GM12891 (cell line): ENCODE results near the gene PTPRU.
A peak's percentile ranks its signal among the peaks of the same experiment; 100 is the strongest.

Experiments
- DNase-seq: peaks from one replicate; pipeline ENCODE4 v3.0.0; 2011; ENCODE audit warnings: low spot score; ENCODE audit not compliant: insufficient read length
- FAIRE-seq: peaks from 2 replicates; lab custom pipeline; 2011; peaks lifted over from hg19 to GRCh38; lab: Jason Lieb, UNC
- PAX5 ChIP-seq: IDR thresholded peaks from 2 replicates; pipeline ENCODE4 v1.6.1; 2011; ENCODE audit warnings: low read length, moderate library complexity, mild to moderate bottlenecking; ENCODE audit not compliant: insufficient read depth, severe bottlenecking
- POLR2A ChIP-seq: IDR thresholded peaks from 2 replicates; pipeline ENCODE4 v1.6.1; 2011; ENCODE audit warnings: low read depth, low read length, control low read depth
- POLR2AphosphoS5 ChIP-seq: IDR thresholded peaks from 2 replicates; pipeline ENCODE4 v1.6.1; 2011; ENCODE audit warnings: low read depth, low read length, control low read depth
- POU2F2 ChIP-seq: IDR thresholded peaks from 2 replicates; pipeline ENCODE4 v1.6.1; 2011; ENCODE audit warnings: low read depth, mild to moderate bottlenecking, control low read depth, low read length, moderate library complexity
- SPI1 ChIP-seq: IDR thresholded peaks from 2 replicates; pipeline ENCODE4 v1.6.1; 2011; ENCODE audit warnings: low read depth, low read length, control low read depth
- TAF1 ChIP-seq: IDR thresholded peaks from 2 replicates; pipeline ENCODE4 v1.6.1; 2011; ENCODE audit warnings: low read depth, low read length, control low read depth

Gene PTPRU

GRCh38 chr1:29329022-29329775 lies 92.9 kb downstream of the PTPRU start:
- DNase-seq (no peak), FAIRE-seq (no peak)

GRCh38 chr1:29330089-29330488 lies 93.8 kb downstream of the PTPRU start:
- FAIRE-seq: no peak
- TF ChIP-seq PAX5 (no peak), SPI1 (no peak), TAF1 (no peak), POLR2AphosphoS5 (no peak), POU2F2 (no peak), POLR2A (no peak)
- no peak for DNase-seq

More at GRCh38 chr1:29329022-29329775, 92.9 kb downstream of the PTPRU start:
- no peak for TF ChIP-seq SPI1
- TF ChIP-seq POU2F2: no peak
- TF ChIP-seq POLR2A: no peak
- TF ChIP-seq PAX5: no peak
- TF ChIP-seq POLR2AphosphoS5: no peak
- no peak for TF ChIP-seq TAF1

- TF ChIP-seq TAF1 (no peak), POLR2A (no peak), POLR2AphosphoS5 (no peak), PAX5 (no peak), SPI1 (no peak), POU2F2 (no peak)
Measured at GRCh38 chr1:29330856-29331255, 94.5 kb downstream of the PTPRU start.

DNA sequence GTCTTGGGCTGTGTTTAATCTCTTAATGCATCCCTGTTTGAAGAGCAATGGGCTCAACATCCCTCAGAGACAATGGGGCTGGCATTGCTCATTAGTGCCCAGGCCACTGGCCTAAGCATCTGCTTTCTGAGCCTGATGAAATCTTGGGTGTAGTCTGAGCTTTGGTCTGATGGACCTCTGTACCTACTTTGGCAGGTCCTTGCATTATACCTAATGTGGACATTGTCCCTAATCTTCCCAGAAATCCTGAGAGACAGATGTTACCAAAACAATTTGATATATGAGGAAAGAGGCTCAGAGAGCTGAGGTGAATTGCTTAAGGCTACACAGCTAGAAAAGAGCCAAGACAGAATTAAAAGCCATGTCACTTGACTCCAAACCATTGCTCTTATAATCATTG lies 95.0 kb downstream of the PTPRU start:
- TF ChIP-seq POU2F2 (no peak), SPI1 (no peak), PAX5 (no peak), TAF1 (no peak), POLR2AphosphoS5 (no peak), POLR2A (no peak)
- DNase-seq (no peak), FAIRE-seq (no peak)

More at GRCh38 chr1:29330856-29331255, 94.5 kb downstream of the PTPRU start:
- FAIRE-seq (no peak), DNase-seq (no peak)

- FAIRE-seq (no peak), DNase-seq (no peak)
- TF ChIP-seq POLR2AphosphoS5 (no peak), PAX5 (no peak), SPI1 (no peak), TAF1 (no peak), POU2F2 (no peak), POLR2A (no peak)
Measured at GRCh38 chr1:29331729-29332128, 95.4 kb downstream of the PTPRU start.

GRCh38 chr1:29332204-29332603 lies 95.9 kb downstream of the PTPRU start:
- DNase-seq: no peak
- no peak for FAIRE-seq
- no peak for TF ChIP-seq POLR2A
- TF ChIP-seq SPI1: peak; percentile 18; the same call in 1 of the 2 replicates

- DNase-seq (no peak), FAIRE-seq (no peak)
- no peak for TF ChIP-seq SPI1
- TF ChIP-seq POLR2AphosphoS5: no peak
- TF ChIP-seq POLR2A: no peak
- TF ChIP-seq PAX5: no peak
- TF ChIP-seq POU2F2: no peak
- no peak for TF ChIP-seq TAF1
Measured at GRCh38 chr1:29333008-29333407, 96.7 kb downstream of the PTPRU start.

DNA sequence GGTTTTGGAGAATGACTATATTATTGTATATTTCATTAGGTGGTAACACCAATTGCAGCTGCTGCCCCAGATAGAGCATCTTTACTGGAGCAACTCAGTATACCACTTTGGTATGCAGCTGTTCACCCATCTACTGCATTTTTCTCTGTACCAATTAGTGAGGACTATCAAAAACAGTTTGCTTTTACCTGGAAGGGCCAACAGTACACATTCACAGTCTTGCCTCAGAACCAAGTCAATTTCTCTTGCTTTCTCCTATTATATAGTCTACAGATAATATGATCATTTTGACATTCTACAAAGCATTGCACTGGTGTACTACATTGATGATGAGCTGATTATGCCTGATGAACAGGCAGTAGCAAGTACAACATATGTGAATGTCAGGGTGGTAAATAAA lies 99.3 kb downstream of the PTPRU start:
- no peak for FAIRE-seq
- DNase-seq: no peak

DNA sequence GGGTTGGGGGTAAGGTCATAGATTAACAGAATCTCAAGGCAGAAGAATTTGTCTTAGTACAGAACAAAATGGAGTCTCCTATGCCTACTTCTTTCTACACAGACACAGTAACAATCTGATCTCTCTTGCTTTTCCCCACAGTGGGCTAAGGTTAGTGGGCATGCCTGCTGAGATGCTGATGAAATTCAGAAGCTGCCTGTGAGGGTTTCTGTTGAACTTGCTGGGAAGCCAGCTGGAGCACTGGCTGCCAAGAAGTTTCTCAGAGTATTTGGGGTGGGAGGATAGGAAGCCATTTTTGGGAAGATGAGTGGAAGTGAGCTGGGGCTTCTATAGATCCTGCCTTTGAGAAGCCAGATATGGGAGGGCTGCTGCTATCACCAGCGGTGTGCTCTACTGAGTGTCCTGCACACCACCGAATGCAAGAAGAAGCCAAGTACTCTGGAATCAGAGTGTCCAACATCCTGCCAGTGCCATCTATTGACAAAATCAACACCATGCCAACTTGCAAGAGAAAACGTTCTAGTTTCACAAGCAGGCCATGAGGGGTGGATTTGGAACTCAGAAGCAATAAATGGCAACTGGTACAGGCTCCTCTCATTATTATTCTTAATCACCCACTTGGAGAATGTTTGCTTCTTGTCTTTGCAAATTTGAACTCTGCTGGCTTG lies 102.7 kb downstream of the PTPRU start:
- no peak for TF ChIP-seq POLR2A
- TF ChIP-seq SPI1: no peak
- TF ChIP-seq POU2F2: no peak
- no peak for TF ChIP-seq TAF1
- no peak for TF ChIP-seq POLR2AphosphoS5
- TF ChIP-seq PAX5: no peak
- DNase-seq: no peak
- FAIRE-seq: no peak

More for the DNA sequence above, 99.3 kb downstream of the PTPRU start:
- TF ChIP-seq POU2F2: no peak
- TF ChIP-seq PAX5: no peak
